ENCODE measurements around the gene IGLL1.

Gene IGLL1

DNA sequence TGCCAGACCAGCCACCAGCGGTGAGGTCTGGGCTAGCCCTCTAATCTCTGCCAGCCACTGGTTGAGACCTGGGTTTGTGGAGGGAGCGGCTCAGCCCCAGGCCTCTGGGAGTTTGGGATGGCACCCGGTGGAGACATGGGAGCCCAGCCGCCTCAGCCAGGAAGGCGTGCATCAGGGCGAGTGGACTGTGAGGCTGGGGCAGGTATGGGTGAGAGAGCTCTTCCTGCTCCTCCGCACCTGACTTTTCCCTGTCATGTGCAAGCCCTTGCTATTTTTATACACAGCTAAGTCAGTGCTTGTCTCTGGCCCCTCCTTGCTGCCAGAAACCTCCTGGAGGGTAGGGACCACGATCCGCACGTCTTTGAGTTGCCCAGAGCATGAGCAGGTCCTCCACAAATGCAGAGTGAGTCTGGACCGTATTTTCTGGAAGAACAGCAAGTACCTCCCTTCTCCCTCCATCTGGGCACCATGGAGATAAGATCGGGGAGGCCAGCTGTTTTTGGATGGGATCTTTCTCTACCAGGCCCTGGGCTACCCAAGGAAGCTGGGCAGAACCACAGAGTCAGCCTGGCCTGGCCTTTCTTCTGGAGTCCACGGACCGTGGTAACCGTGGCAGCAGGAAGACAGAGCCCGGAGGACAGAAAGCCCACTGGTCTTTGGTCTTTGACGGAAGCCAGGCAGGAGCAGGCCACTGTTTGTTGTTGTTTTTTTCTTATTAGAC lies 53.3 kb downstream of the IGLL1 start:
- no peak for DNase-seq

DNA sequence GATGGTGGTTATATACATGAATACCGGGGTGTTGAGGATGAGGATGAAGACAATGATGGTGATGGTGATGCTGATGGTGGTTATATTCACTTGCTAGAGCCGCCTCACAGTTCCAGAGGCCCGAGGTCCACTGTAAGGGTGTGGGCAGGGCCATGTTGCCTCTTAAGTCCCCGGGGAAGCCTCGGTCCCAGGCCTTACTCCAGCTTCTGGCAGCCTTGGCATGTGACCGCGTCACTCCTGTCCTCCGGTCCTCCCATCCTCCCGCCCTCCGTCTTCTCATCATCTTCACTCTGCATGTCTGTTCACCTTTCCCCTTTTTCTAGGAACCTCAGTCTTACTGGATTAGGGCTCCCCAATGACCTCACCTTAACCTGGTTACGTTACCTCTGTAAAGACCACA lies 54.6 kb downstream of the IGLL1 start:
- DNase-seq = no peak

DNA sequence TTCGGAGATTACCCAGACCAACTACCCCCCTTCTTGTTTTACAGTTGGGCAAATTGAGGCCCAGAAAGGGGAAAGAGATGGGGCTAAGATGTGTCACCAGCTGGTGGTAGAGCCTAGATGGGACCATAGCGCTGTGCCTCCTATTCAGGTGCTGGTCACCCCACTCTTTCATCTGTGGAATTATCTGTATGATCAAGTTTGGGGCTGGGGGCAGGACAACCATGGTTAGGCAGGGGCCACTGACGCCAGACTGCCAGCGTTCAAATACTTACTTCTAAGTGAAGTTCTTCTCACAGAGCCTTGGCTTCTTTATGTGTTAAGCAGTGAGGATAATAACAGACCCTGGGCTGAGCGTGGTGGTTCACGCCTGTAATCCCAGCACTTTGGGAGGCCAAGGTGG lies 55.9 kb downstream of the IGLL1 start:
- DNase-seq = no peak

DNA sequence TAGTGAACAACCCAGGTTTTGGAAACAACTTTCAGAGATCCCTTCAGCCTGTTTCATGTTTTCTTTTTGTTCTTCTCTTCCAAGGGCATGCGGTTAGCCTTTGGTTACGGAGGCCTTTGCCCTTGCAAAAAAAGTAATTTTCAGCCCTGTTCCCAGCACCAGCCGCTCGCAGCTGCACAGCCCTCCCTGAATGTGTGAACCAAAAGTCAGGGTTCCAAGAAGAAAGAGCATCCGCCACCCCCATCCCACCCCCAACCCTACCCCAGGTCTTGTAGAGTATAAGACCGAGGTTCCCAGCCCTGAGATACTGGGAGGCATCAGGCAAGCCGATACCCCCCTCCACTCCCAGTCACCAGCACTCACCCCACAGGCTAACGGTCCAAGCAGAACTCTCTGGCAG lies 56.4 kb downstream of the IGLL1 start:
- DNase-seq = no peak

Data from NCI-H1105 (cell line).